GM10266 (cell line): ENCODE data around the gene UCP3.

Experiments
- DNase-seq: peaks from one replicate; pipeline ENCODE4 v3.0.0; 2012; ENCODE audit errors: extremely low spot score
- TF ChIP-seq, protein P1 (sequence below): IDR thresholded peaks from 2 replicates; pipeline ENCODE4 v1.5.1; 2012; ENCODE audit warnings: mild to moderate bottlenecking, low read depth; ENCODE audit not compliant: control insufficient read depth, insufficient read depth; ENCODE audit errors: missing control alignments

UCP3 gene

GRCh38 chr11:74005721-74006517 is 3.0 kb downstream of the UCP3 start:
- TF ChIP-seq, protein P1, sequence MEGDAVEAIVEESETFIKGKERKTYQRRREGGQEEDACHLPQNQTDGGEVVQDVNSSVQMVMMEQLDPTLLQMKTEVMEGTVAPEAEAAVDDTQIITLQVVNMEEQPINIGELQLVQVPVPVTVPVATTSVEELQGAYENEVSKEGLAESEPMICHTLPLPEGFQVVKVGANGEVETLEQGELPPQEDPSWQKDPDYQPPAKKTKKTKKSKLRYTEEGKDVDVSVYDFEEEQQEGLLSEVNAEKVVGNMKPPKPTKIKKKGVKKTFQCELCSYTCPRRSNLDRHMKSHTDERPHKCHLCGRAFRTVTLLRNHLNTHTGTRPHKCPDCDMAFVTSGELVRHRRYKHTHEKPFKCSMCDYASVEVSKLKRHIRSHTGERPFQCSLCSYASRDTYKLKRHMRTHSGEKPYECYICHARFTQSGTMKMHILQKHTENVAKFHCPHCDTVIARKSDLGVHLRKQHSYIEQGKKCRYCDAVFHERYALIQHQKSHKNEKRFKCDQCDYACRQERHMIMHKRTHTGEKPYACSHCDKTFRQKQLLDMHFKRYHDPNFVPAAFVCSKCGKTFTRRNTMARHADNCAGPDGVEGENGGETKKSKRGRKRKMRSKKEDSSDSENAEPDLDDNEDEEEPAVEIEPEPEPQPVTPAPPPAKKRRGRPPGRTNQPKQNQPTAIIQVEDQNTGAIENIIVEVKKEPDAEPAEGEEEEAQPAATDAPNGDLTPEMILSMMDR = no peak
- DNase-seq = no peak

DNA sequence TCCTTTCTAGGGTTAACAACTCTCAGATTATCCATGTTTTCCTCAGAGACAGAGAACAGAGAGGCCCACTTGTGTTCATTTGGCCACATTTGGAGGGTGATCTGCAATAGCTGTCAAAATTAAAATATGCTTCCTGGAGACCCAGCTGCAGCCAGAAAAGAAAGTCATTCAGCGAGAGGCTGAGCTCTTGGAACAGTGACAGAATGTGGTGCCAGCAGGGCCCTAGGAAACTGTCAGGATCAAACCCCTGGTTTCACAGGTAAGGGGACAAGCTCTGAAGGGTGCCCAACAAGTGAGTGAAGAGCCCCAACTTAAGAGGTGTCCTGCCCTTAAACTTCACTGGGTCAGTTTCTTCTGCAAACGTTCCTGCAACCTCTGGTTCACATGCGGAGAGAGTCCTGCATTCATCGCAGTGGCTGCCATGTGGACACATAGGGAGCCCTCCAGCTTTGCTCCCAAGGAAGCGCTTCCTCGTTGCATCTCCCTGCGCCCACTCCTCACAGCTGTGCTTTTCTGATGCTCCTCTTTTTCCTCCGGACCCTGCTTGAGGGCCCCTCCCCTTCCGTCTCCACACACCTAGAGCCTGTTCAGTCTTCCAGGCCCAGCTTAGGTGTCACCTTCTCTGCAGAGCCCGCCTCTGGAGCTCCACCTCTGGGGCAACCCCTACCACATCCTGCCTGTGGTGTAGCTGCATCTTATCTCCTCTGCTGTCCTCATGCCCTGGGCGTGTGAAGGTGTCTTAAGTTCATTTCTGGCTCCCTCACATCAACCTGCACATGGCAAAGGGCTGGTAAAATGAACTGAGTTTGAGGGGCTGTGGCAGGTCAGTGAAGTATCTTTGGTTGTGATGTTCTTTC is 3.9 kb downstream of the UCP3 start:
- TF ChIP-seq, protein P1 = no peak
- DNase-seq = no peak

DNA sequence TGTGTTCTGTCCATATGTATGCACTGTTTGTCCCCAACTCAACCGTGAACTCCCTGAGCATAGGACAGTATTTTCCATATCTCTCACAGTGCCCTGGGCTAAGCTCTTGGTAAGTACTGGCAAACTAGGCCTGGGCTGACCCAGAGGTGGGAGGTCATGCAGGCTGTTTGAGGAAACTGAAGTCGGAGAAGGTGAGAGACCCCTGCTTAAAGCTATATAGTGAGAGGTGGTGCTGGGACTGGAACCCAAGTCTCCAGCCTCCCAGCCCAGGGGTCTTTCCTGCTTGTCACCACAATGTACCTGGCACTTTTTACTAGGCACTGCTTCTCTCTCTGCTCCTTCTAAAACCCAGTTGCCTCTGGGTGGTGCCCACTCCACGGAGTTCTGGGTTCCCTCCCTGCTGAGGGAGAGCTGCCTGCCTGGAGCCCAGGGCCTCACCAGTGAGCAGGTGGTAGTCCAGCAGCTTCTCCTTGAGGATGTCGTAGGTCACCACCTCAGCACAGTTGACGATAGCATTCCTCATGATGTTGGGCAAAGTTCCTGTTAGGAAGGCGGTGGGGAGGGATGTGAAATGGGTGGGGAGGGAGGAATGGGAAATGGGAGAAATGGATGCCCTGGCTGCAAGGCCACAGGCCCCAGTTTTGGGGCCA is 4.7 kb downstream of the UCP3 start:
- DNase-seq = no peak
- TF ChIP-seq, protein P1 = no peak

DNA sequence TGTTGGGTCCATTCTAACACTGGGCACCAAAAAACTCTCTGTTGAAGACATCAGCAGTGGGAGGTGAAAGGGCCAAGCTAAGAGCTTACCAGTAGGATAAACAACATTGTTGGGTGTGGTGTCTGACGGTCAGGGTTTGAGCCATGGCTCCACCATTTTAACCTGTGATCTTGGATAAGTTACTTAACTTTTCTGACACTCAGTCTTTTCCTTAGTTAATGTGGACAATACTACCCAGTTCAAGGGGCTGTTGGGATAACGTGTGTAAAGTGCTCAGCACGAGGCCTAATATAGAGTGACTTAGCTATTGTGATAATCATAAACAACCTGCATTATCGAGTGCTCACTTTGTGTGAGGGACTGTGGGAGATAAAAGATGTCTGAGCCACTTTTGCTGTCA is 6.1 kb downstream of the UCP3 start:
- DNase-seq = no peak
- TF ChIP-seq, protein P1 = no peak

DNA sequence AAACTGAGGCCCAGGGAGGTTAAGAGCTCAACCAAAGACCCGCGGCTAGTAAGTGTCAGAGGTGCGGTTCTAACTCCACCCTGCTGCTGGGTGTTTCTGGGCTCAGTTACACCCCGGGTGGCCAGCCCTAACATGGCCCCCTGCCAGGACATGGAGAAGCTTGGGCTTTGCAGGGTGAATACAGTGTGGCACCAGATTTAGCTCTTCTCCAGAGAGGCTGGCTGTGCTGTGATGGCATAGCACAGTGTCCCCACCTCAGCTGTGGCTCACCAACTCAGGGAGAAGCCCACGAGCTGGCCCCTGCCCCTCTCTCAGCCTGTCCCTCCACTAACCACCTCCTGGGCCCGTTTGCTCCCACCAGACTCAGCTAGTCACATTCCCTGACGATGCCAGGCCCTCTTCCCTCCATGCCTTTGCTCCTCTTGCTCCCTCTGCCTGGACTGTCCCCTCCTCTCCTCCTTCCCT is 7.0 kb downstream of the UCP3 start:
- TF ChIP-seq, protein P1 = no peak
- DNase-seq = no peak

DNA sequence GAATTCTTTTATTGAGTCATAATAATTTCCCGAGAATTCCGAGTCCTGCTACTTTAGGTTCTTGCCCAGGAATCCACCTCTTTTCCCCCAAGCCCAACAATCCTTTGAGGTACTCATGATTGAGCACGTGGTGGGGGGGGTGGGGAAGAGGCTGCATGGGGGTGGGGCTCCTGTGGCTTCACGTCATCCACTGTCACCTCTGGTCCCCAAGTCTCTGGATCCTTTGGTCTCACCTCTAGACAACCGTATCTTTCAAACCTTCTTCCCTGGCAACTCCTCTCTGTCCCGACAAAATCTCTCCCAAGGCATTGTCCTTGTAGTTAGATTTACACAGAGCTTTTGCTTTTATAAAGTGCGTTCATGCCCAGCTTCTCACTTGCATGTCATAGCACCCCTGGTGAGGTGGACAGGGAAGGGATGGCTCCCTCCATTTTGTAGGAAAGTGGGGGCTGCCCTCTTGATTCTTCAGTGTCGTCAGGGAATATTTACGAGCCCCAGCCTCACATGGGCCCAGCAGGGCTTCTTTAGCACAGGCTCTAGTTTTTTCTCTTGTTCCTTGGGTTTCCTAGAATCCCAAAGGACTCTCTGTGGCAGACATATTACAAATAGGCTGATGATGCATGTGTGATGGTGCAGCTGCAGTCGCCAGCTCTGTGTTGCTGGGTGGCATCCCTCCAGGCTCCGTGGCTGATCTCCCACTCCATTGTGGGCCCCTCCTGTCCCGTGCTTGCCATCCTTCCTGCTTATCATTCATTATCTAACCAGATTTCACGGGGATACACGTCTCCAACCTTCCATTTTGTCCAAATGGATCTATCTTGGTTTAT is 8.4 kb downstream of the UCP3 start:
- TF ChIP-seq, protein P1 = no peak
- DNase-seq = no peak
